B cell (primary cell): Measurements from ENCODE around the gene MAP4K4. TPM values are rescaled to one million over a fixed set of nuclear protein-coding genes. Genes with fewer than 3 reads are reported as not detected.

ENCODE experiments used
- ATAC-seq: fragments of 200-7000 bp; cut with Tn5 transposase; one replicate; pipeline ENCODE4 v1.10.0; 2021; ENCODE audit warnings: low read depth, mild to moderate bottlenecking, moderate number of reproducible peaks, moderate library complexity
- CTCF ChIA-PET: fragments of 350-600 bp; sonication (Branson Sonifier 250); formaldehyde crosslinking; loops from one replicate; lab custom pipeline; 2021; ENCODE audit warnings: antibody characterized with exemption, inconsistent platforms; lab: Charles Lee
- POLR2A ChIA-PET: fragments of 350-600 bp; sonication (Branson Sonifier 250); formaldehyde crosslinking; loops from one replicate; lab custom pipeline; 2021; ENCODE audit warnings: antibody characterized with exemption; lab: Charles Lee
- DNase-seq: peaks from one replicate; pipeline ENCODE4 v3.0.0; 2013
- H2AFZ ChIP-seq: 2 replicates; pipeline ENCODE4 v1.6.1; 2012; ENCODE audit warnings: mild to moderate bottlenecking, low read depth, low read length; ENCODE audit not compliant: insufficient read depth, poor library complexity, severe bottlenecking
- H3K27ac ChIP-seq, 2 donors: 1 replicate in 1 of 2; 2 replicates in 1 of 2; pipeline ENCODE4 v1.5.1; 2012 to 2013; ENCODE audit warnings: low read length in 2 of 2, mild to moderate bottlenecking in 2 of 2, moderate library complexity in 1 of 2
- H3K27me3 ChIP-seq, 4 experiments: fragments of 200-600 bp in 1 of 4; sonication (generic) in 1 of 4; replicated peaks in 1 of 4; 1 replicate in 2 of 4; 2 replicates in 2 of 4; pipeline versions ENCODE4 v1.6.1 to v1.7.0; 2013 to 2016; ENCODE audit warnings: low read length in 3 of 4, mild to moderate bottlenecking in 2 of 4, mixed read lengths in 1 of 4, moderate library complexity in 1 of 4; ENCODE audit not compliant: insufficient read depth in 4 of 4, control insufficient read depth in 3 of 4; ENCODE audit errors: control extremely low read depth in 1 of 4
- H3K36me3 ChIP-seq, 2 experiments: replicated peaks in 1 of 2; 1 replicate in 1 of 2; 2 replicates in 1 of 2; pipeline versions ENCODE4 v1.6.1 to v1.7.1; 2013; ENCODE audit warnings: low read length in 1 of 2; ENCODE audit not compliant: insufficient read depth in 2 of 2, control insufficient read depth in 1 of 2; ENCODE audit errors: control extremely low read depth in 1 of 2, extremely low read depth in 1 of 2
- H3K4me1 ChIP-seq, 2 donors: fragments of 200-600 bp in 1 of 2; sonication (generic) in 1 of 2; 1 replicate in 1 of 2; 2 replicates in 1 of 2; pipeline versions ENCODE4 v1.5.1 to v1.6.1; 2013 to 2017; ENCODE audit warnings: low read length in 2 of 2; ENCODE audit not compliant: control insufficient read depth in 2 of 2, insufficient read depth in 2 of 2
- H3K4me2 ChIP-seq: replicated peaks from 2 replicates; pipeline ENCODE3; 2012; ENCODE audit warnings: mild to moderate bottlenecking, low read depth, low read length; ENCODE audit not compliant: poor library complexity, severe bottlenecking
- H3K4me3 ChIP-seq, 5 experiments: fragments of 200-600 bp in 1 of 5; sonication (generic) in 1 of 5; 1 replicate in 3 of 5; 2 replicates in 2 of 5; pipeline versions ENCODE4 v1.5.1 to v1.7.0; 2011 to 2016; ENCODE audit warnings: low read length in 4 of 5, mild to moderate bottlenecking in 4 of 5, low read depth in 2 of 5, control low read depth in 1 of 5, moderate library complexity in 1 of 5; ENCODE audit not compliant: insufficient read depth in 1 of 5; ENCODE audit errors: control extremely low read depth in 1 of 5, extremely low read depth in 1 of 5
- H3K79me2 ChIP-seq: fragments of 200-600 bp; sonication (generic); one replicate; pipeline ENCODE4 v1.6.0; 2016; ENCODE audit warnings: low read length; ENCODE audit not compliant: control insufficient read depth, insufficient read depth
- H3K9ac ChIP-seq: fragments of 200-600 bp; sonication (generic); 2 replicates; pipeline ENCODE4 v1.6.1; 2017; ENCODE audit warnings: mild to moderate bottlenecking, low read length, moderate library complexity
- H3K9me3 ChIP-seq, 3 donors: one replicate each; pipeline versions ENCODE4 v1.6.1 to v1.7.1; 2013; ENCODE audit warnings: low read length in 2 of 3; ENCODE audit not compliant: control insufficient read depth in 2 of 3, insufficient read depth in 1 of 3; ENCODE audit errors: control extremely low read depth in 1 of 3
- H4K20me1 ChIP-seq: 2 replicates; pipeline ENCODE4 v1.6.0; 2012; ENCODE audit warnings: mild to moderate bottlenecking, low read length; ENCODE audit not compliant: insufficient read depth, control insufficient read depth, poor library complexity, severe bottlenecking
- H3K27ac Mint-ChIP-seq: one replicate; pipeline ENCODE4 v1.8.0; 2021; ENCODE audit warnings: mixed read lengths
- H3K27me3 Mint-ChIP-seq: one replicate; pipeline ENCODE4 v1.8.0; 2021; ENCODE audit warnings: mixed read lengths
- H3K4me1 Mint-ChIP-seq: one replicate; pipeline ENCODE4 v1.8.0; 2021; ENCODE audit warnings: mixed read lengths
- H3K4me3 Mint-ChIP-seq: one replicate; pipeline ENCODE4 v1.8.0; 2021; ENCODE audit warnings: mixed read lengths
- H3K9me3 Mint-ChIP-seq: one replicate; pipeline ENCODE4 v1.8.0; 2022; ENCODE audit warnings: mixed read lengths; ENCODE audit not compliant: insufficient read depth
- CTCF ChIP-seq: fragments of 200-600 bp; IDR thresholded peaks from one replicate; pipeline ENCODE4 v1.8.0; 2022; ENCODE audit warnings: antibody characterized with exemption, mild to moderate bottlenecking
- EZH2 ChIP-seq: IDR thresholded peaks from 2 replicates; pipeline ENCODE4 v1.6.1; 2012; ENCODE audit warnings: borderline replicate concordance, low read depth, mild to moderate bottlenecking, moderate library complexity, low read length; ENCODE audit not compliant: insufficient read depth, poor library complexity, severe bottlenecking
- WGBS: methylation state at CpG from one replicate; pipeline ENCODE4 v1.1.5; 2013; ENCODE audit warnings: missing lambda C conversion rate; ENCODE audit not compliant: insufficient coverage; 5-methylcytosine and 5-hydroxymethylcytosine counted together
- intact Hi-C: fragments of 100-400 bp; cut with micrococcal nuclease; formaldehyde crosslinking; loops from one replicate; pipeline ENCODE4 v1.10.0; 2022
- polyA plus RNA-seq: library from polyadenylated mRNA; depleted of rRNA; stranded (reverse); fragments of >200 nt; gene quantifications from 2 replicates; pipeline ENCODE4 v1.2.3, GENCODE V29; 2012
- total RNA-seq, 2 donors: library from RNA; stranded (reverse); fragments of 120-200 nt in 1 of 2; gene quantifications; 1 replicate in 1 of 2; 2 replicates in 1 of 2; pipeline versions ENCODE4 v1.2.3 to v1.2.4, GENCODE V29; 2013 to 2022

MAP4K4 gene
- total and polyA plus RNA-seq, 2 donors (not counting 1 experiment from before 2014, with no cell fraction given), result 54.8 to 280 TPM

GRCh38 chr2:101704816-101705578 is 7.5 kb downstream of the MAP4K4 start:
- TF ChIP-seq CTCF (no peak), EZH2 (no peak)

More at GRCh38 chr2:101704816-101705578, 7.5 kb downstream of the MAP4K4 start:
- intact Hi-C loops, result no loop called here
- WGBS, result 100% methylated on average over 1 of the region's 3 CpGs
- H3K4me2 ChIP-seq, result peak overlapping the region; percentile 72
- no peak overlapping the region for H3K9ac ChIP-seq
- H4K20me1 ChIP-seq, result peaks cover 7% of the 10 kb centered on the region
- H3K4me1 ChIP-seq, result peaks cover 89 to 93% of the 10 kb centered on the region in 2 donors
- peaks cover 83% of the 10 kb centered on the region for H3K4me1 Mint-ChIP-seq
- peaks cover 0 to 8% (median 0%) of the 10 kb centered on the region in 3 donors for H3K9me3 ChIP-seq
- H2AFZ ChIP-seq, result no peak overlapping the region
- H3K4me3 ChIP-seq, result no peak overlapping the region
- H3K27me3 ChIP-seq, result no peaks in the 10 kb centered on the region
- POLR2A ChIA-PET, result interaction anchor here (0.6 to 1.4 kb wide), 3 partner anchors 11 to 60 kb away, joined by 3 to 5 read pairs (median 4); no protein-coding TSS in a partner anchor
- peaks cover 1 to 8% of the 10 kb centered on the region in 2 experiments for H3K36me3 ChIP-seq
- DNase-seq (no peak), ATAC-seq (no peak)
- H3K27me3 Mint-ChIP-seq, result no peaks in the 10 kb centered on the region
- H3K79me2 ChIP-seq, result peaks cover 99% of the 10 kb centered on the region
- H3K27ac ChIP-seq, result peak overlapping the region; percentile 22 to 94
- H3K9me3 Mint-ChIP-seq, result peaks cover 5% of the 10 kb centered on the region
- peak overlapping the region; percentile 84 for H3K4me3 Mint-ChIP-seq
- H3K27ac Mint-ChIP-seq, result peak overlapping the region; percentile 77
- CTCF ChIA-PET, result interaction anchor here (0.6 to 2.0 kb wide), 9 partner anchors 12 to 286 kb away, joined by 3 to 9 read pairs (median 4); no protein-coding TSS in a partner anchor
